Measurements from ENCODE around the gene NCAPD2.

Gene NCAPD2

GRCh38 chr12:6541371-6542165 lies 47.7 kb downstream of the NCAPD2 start:
- Mint-ChIP-seq H3K4me3 (no peak overlapping the region), H3K9me3 (no peaks in the 10 kb centered on the region), H3K27me3 (no peaks in the 10 kb centered on the region), H3K27ac (no peak overlapping the region), H3K36me3 (peaks cover 55% of the 10 kb centered on the region), H3K4me1 (peaks cover 44% of the 10 kb centered on the region)
- no peak for ATAC-seq

- peaks cover 55% of the 10 kb centered on the region for H3K36me3 Mint-ChIP-seq
- H3K27ac Mint-ChIP-seq = no peak overlapping the region
- no peak for ATAC-seq
- H3K27me3 Mint-ChIP-seq = no peaks in the 10 kb centered on the region
- no peaks in the 10 kb centered on the region for H3K9me3 Mint-ChIP-seq
- H3K4me1 Mint-ChIP-seq = peaks cover 36% of the 10 kb centered on the region
- H3K4me3 Mint-ChIP-seq = no peak overlapping the region
Observed at GRCh38 chr12:6542209-6543009, 48.5 kb downstream of the NCAPD2 start.

DNA sequence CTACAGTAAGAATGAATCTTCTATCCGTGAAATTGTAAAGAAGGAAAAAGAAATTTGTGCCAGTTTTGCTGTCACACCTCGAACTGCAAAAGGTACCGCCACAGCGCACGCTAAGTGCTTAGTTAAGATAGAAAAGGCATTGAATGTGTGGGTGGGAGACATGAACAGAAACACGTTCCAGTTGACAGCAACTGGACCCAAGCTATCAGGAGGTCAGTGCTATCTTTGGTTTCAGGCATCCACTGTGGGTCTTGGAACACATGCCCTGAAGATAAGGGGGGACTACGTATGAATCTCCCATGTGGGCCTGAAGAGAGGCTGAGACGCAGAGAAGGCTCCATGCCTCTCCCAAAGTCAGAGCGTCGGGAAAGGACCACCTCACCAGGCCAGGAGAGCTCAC lies 52.1 kb downstream of the NCAPD2 start:
- H3K27me3 Mint-ChIP-seq = no peaks in the 10 kb centered on the region
- no peak overlapping the region for H3K4me3 Mint-ChIP-seq
- H3K4me1 Mint-ChIP-seq = peaks cover 8% of the 10 kb centered on the region
- no peaks in the 10 kb centered on the region for H3K9me3 Mint-ChIP-seq
- no peak for ATAC-seq
- no peak overlapping the region for H3K27ac Mint-ChIP-seq
- peaks cover 60% of the 10 kb centered on the region for H3K36me3 Mint-ChIP-seq

GRCh38 chr12:6547566-6547965 lies 53.7 kb downstream of the NCAPD2 start:
- Mint-ChIP-seq H3K36me3 (peaks cover 69% of the 10 kb centered on the region), H3K9me3 (no peaks in the 10 kb centered on the region), H3K27me3 (no peaks in the 10 kb centered on the region), H3K4me1 (peaks cover 24% of the 10 kb centered on the region), H3K4me3 (no peak overlapping the region), H3K27ac (no peak overlapping the region)
- no peak for ATAC-seq

DNA sequence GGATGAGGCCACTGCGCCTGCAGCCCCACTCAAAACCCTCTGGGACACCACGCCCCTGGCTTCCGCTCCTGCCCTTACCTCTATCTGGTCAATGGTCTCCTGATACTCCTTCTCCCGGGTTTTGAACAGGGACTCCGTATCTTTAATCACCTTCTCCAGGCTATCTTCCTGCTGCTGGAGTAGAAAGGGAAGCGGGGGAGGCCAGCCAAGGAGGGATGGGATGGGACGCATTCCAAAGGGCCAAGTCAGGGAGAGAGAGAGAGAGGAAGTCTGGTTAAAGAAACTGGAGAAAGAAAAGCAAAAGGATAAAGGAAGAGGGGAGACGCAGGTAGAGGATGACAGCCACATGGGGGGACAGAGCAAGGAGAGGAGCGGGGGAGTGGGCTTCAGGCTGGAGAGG lies 54.1 kb downstream of the NCAPD2 start:
- Mint-ChIP-seq H3K4me1 (peaks cover 28% of the 10 kb centered on the region), H3K36me3 (peaks cover 73% of the 10 kb centered on the region), H3K9me3 (no peaks in the 10 kb centered on the region), H3K27ac (no peak overlapping the region), H3K4me3 (no peak overlapping the region), H3K27me3 (no peaks in the 10 kb centered on the region)
- ATAC-seq = no peak

GRCh38 chr12:6548556-6548955 lies 54.7 kb downstream of the NCAPD2 start:
- H3K27ac Mint-ChIP-seq = peak overlapping the region; percentile 8

GRCh38 chr12:6548966-6549683 lies 55.2 kb downstream of the NCAPD2 start:
- Mint-ChIP-seq H3K36me3 (peaks cover 74% of the 10 kb centered on the region), H3K9me3 (no peaks in the 10 kb centered on the region), H3K27me3 (no peaks in the 10 kb centered on the region), H3K27ac (peak overlapping the region; percentile 8), H3K4me1 (peaks cover 35% of the 10 kb centered on the region), H3K4me3 (no peak overlapping the region)
- ATAC-seq = no peak

More at GRCh38 chr12:6548556-6548955, 54.7 kb downstream of the NCAPD2 start:
- Mint-ChIP-seq H3K4me1 (peaks cover 32% of the 10 kb centered on the region), H3K4me3 (no peak overlapping the region), H3K9me3 (no peaks in the 10 kb centered on the region), H3K27me3 (no peaks in the 10 kb centered on the region), H3K36me3 (peaks cover 74% of the 10 kb centered on the region)
- no peak for ATAC-seq

DNA sequence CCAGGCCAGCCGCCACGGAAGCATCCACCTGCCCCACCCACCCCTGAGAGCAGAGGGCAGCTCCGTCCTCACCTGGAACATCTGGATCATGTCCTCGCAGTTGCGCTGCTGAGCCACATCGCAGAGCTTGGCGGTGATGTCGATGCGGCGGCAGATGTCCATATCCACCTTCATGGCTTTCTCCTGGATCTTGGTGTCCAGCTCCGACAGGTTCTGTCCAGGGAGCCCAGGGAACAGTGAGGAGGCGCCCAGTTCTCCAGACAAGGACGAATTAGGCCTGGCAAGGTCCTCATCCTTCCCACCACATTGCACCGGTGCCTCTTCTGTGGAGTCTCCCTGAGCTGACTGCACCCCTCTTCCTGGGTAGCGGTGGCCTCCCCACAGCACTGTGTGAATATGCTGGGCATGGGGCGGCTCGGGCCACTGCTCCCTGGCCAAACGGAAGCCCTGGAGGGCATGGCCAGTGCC lies 55.8 kb downstream of the NCAPD2 start:
- Mint-ChIP-seq H3K36me3 (peaks cover 69% of the 10 kb centered on the region), H3K4me1 (peaks cover 41% of the 10 kb centered on the region), H3K4me3 (no peak overlapping the region), H3K9me3 (no peaks in the 10 kb centered on the region), H3K27me3 (no peaks in the 10 kb centered on the region), H3K27ac (no peak overlapping the region)
- ATAC-seq = no peak

- Mint-ChIP-seq H3K27ac (no peak overlapping the region), H3K36me3 (peaks cover 71% of the 10 kb centered on the region), H3K9me3 (no peaks in the 10 kb centered on the region), H3K4me1 (peaks cover 48% of the 10 kb centered on the region), H3K27me3 (no peaks in the 10 kb centered on the region), H3K4me3 (no peak overlapping the region)
- ATAC-seq = no peak
Observed at GRCh38 chr12:6550294-6551062, 56.6 kb downstream of the NCAPD2 start.

- H3K27ac Mint-ChIP-seq = no peak overlapping the region
- no peak for ATAC-seq
- H3K4me1 Mint-ChIP-seq = peaks cover 48% of the 10 kb centered on the region
- no peaks in the 10 kb centered on the region for H3K9me3 Mint-ChIP-seq
- H3K27me3 Mint-ChIP-seq = no peaks in the 10 kb centered on the region
- peaks cover 66% of the 10 kb centered on the region for H3K36me3 Mint-ChIP-seq
- H3K4me3 Mint-ChIP-seq = no peak overlapping the region
Observed at GRCh38 chr12:6551063-6551461, 57.2 kb downstream of the NCAPD2 start.

DNA sequence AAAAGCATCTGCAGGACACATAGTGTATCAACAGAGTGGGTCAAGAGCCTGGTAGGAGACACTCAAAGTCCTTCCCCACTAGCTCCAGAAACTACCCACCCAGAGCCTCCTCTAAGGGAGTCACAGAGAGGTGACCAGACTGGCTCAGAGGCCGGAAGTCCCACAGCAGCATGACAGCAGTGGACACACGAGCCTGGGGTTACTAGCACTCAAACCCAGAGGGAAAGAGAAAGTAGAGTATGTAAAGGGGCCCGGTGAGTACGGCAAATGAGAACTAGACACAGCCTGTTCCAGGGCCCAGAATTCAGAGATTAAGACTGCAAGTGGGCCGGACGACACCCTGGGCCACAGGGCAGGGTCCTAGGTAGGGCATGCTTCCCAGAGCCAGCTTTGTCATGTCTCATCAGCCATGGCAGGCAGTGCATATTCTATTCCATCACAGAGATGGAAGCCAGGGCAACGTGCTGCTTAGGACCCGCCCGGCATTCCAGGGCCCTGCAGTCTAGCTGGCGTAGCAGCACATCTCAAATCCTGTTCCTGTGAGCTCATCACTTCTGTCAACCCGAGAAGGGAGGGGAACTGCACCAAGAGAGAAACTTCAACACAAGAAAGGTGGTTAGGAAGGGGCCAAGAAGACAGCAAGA lies 57.7 kb downstream of the NCAPD2 start:
- Mint-ChIP-seq H3K36me3 (peaks cover 63% of the 10 kb centered on the region), H3K27ac (no peak overlapping the region)
- no peak for ATAC-seq

DNA sequence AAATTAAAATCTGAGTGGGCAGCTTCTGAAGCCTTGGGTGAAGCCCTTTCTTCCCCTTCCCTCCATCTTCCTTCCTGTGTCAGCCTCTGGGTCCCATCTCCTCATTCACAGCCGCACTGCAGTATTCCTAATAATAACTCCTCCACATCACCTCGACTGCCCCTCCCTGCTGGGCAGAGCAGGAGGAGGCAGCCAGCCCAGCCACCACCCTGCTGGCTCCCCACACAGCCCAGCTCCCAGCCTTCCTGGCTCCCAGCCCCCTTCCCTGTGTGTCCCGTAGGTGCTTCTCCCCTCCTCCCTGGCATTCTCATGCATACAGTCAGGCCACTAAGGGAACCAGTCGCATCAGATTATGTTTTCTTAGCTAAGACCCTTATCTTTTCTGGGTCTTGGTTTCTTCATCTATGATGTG lies 58.2 kb downstream of the NCAPD2 start:
- peaks cover 61% of the 10 kb centered on the region for H3K36me3 Mint-ChIP-seq
- no peak overlapping the region for H3K27ac Mint-ChIP-seq
- ATAC-seq = no peak
- no peaks in the 10 kb centered on the region for H3K9me3 Mint-ChIP-seq
- no peaks in the 10 kb centered on the region for H3K27me3 Mint-ChIP-seq
- H3K4me1 Mint-ChIP-seq = peaks cover 54% of the 10 kb centered on the region
- H3K4me3 Mint-ChIP-seq = no peak overlapping the region

More for the DNA sequence above, 57.7 kb downstream of the NCAPD2 start:
- no peaks in the 10 kb centered on the region for H3K9me3 Mint-ChIP-seq
- no peaks in the 10 kb centered on the region for H3K27me3 Mint-ChIP-seq
- H3K4me1 Mint-ChIP-seq = peaks cover 52% of the 10 kb centered on the region
- no peak overlapping the region for H3K4me3 Mint-ChIP-seq

DNA sequence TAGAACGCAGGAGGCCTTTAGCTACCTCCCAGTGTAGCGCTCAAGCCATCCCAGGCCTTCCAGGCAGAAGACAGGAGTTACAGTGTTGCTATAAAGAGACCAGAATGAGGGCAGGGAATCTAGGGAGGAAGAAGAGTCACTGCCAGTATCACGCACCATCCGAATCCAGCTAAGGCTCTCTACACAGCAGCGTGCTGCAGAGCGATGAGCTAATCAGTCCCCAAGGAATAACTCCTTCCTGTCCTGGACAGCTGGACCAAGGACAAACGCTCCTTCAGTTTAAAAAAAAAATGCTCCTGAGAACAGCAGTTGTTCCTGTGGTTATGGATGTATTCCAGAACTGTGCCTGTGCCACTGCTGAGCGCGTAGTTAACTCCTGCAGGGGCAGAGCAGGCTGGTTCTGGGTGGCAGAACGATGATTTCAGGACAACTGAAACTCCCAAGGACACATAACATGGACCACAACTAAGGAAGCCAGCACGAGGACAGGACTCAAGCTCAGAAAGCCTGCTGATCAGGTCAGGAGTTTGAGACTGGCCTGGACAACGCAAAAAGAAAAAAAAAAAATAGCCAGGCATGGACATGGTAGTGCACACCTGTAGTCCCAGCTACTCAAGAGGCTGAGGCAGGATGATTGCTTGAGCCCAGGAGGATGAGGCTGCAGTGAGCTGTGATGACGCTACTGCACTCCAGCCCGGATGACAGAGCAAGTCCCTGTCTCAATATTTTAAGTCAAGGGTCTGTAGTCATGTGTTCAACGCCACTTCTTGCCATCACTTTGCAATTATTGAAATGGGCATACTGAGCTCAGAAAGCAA lies 59.4 kb downstream of the NCAPD2 start:
- peaks cover 50% of the 10 kb centered on the region for H3K36me3 Mint-ChIP-seq

More for the DNA sequence above, 59.4 kb downstream of the NCAPD2 start:
- Mint-ChIP-seq H3K4me1 (peaks cover 54% of the 10 kb centered on the region), H3K4me3 (peak overlapping the region; percentile 23), H3K9me3 (no peaks in the 10 kb centered on the region), H3K27ac (no peak overlapping the region), H3K27me3 (no peaks in the 10 kb centered on the region)
- no peak for ATAC-seq
